HCT116 (cell line): Measurements from ENCODE around the gene KCTD10. TPM values are rescaled to one million over a fixed set of nuclear protein-coding genes. Genes with fewer than 3 reads are reported as not detected.

Experiments used
- ATAC-seq: fragments of 200-7000 bp; cut with Tn5 transposase; 2 replicates; pipeline ENCODE4 v1.9.1; 2020; ENCODE audit warnings: mild to moderate bottlenecking, moderate library complexity
- BruUV-seq: library from RNA; stranded (reverse); fragments of 400-500 nt; replicated peaks from 2 replicates; lab custom pipeline; 2021; lab: Mats Ljungman, UMichigan
- CTCF ChIA-PET: fragments of 300-600 bp; sonication (Branson Sonifier 250); formaldehyde crosslinking; loops from one replicate; lab custom pipeline; 2021; ENCODE audit warnings: antibody characterized with exemption; lab: Charles Lee
- POLR2A ChIA-PET: fragments of 300-600, 350-600 bp; sonication (Branson Sonifier 250); formaldehyde crosslinking; loops from one replicate; lab custom pipeline; 2021; ENCODE audit warnings: antibody characterized with exemption; lab: Charles Lee
- RAD21 ChIA-PET, 2 experiments: fragments of 300-600 bp; sonication (Branson Sonifier 250); formaldehyde crosslinking; loops; one replicate each; lab custom pipeline; 2023; ENCODE audit warnings: low total read pairs in 2 of 2; ENCODE audit not compliant: uncharacterized antibody in 2 of 2, unreplicated experiment in 2 of 2, low non-redundant PET in 1 of 2; lab: Charles Lee
- DNase-seq: peaks from one replicate; pipeline ENCODE4 v3.0.0-alpha.2; 2010; ENCODE audit warnings: low read depth, low spot score
- H2AFZ ChIP-seq: fragments of 200-600 bp; shearing (Covaris generic), sonication (generic); 2 replicates; pipeline ENCODE4 v1.6.1; 2017; ENCODE audit warnings: low read depth, mixed run types, mixed read lengths, antibody characterized with exemption, low read length; ENCODE audit not compliant: poor library complexity, severe bottlenecking
- H3K27ac ChIP-seq: 2 replicates; pipeline ENCODE4 v1.5.1; 2012; ENCODE audit warnings: low read depth, low read length
- H3K27me3 ChIP-seq: fragments of 200-600 bp; sonication (generic); 2 replicates; pipeline ENCODE4 v1.6.1; 2016; ENCODE audit warnings: mixed run types, low read length, mixed read lengths; ENCODE audit not compliant: insufficient read depth
- H3K36me3 ChIP-seq, 2 experiments: fragments of 200-500 bp in 1 of 2; fragments of 200-600 bp in 1 of 2; sonication (Bioruptor generic) in 1 of 2; sonication (generic) in 1 of 2; 2 replicates each; pipeline versions ENCODE4 v1.5.1 to v1.6.1; 2014 to 2016; ENCODE audit warnings: low read length in 2 of 2, inconsistent platforms in 1 of 2, mixed read lengths in 1 of 2, mixed run types in 1 of 2; ENCODE audit not compliant: insufficient read depth in 2 of 2, control insufficient read depth in 1 of 2
- H3K4me1 ChIP-seq, 2 experiments: fragments of 200-600 bp in 1 of 2; sonication (generic) in 1 of 2; 2 replicates each; pipeline versions ENCODE4 v1.5.1 to v1.6.1; 2012 to 2017; ENCODE audit warnings: low read length in 2 of 2, inconsistent platforms in 1 of 2, mild to moderate bottlenecking in 1 of 2, mixed read lengths in 1 of 2, mixed run types in 1 of 2, moderate library complexity in 1 of 2; ENCODE audit not compliant: insufficient read depth in 2 of 2, control insufficient read depth in 1 of 2
- H3K4me2 ChIP-seq: fragments of 200-600 bp; sonication (generic); 2 replicates; pipeline ENCODE4 v1.6.1; 2017; ENCODE audit warnings: mixed run types, low read length, mixed read lengths
- H3K4me3 ChIP-seq, 2 experiments: fragments of 200-600 bp in 1 of 2; sonication (generic) in 1 of 2; replicated peaks in 1 of 2; 2 replicates each; pipeline ENCODE4 v1.5.1; 2011 to 2016; ENCODE audit warnings: low read length in 2 of 2, control low read depth in 1 of 2, low read depth in 1 of 2, mild to moderate bottlenecking in 1 of 2, mixed read lengths in 1 of 2, mixed run types in 1 of 2
- H3K79me2 ChIP-seq: fragments of 200-600 bp; sonication (generic); 2 replicates; pipeline ENCODE4 v1.6.1; 2017; ENCODE audit warnings: mild to moderate bottlenecking, mixed run types, low read length, moderate library complexity, mixed read lengths; ENCODE audit not compliant: insufficient read depth
- H3K9ac ChIP-seq: fragments of 200-600 bp; sonication (generic); 2 replicates; pipeline ENCODE4 v1.6.1; 2016; ENCODE audit warnings: low read length, mixed read lengths
- H3K9me2 ChIP-seq: fragments of 200-600 bp; sonication (generic), shearing (Covaris generic); 2 replicates; pipeline ENCODE4 v1.6.1; 2017; ENCODE audit warnings: mixed run types, mild to moderate bottlenecking, moderate library complexity; ENCODE audit not compliant: insufficient read depth
- H3K9me3 ChIP-seq, 2 experiments: fragments of 200-500 bp in 1 of 2; fragments of 200-600 bp in 1 of 2; sonication (Bioruptor generic) in 1 of 2; sonication (generic) in 1 of 2; 2 replicates each; pipeline ENCODE4 v1.6.1; 2014 to 2017; ENCODE audit warnings: low read length in 2 of 2, mixed read lengths in 2 of 2, inconsistent platforms in 1 of 2, low read depth in 1 of 2, mild to moderate bottlenecking in 1 of 2, mixed run types in 1 of 2, moderate library complexity in 1 of 2; ENCODE audit not compliant: control insufficient read depth in 1 of 2, insufficient read depth in 1 of 2
- H4K20me1 ChIP-seq: fragments of 200-600 bp; sonication (generic), shearing (Covaris generic); 2 replicates; pipeline ENCODE4 v1.6.1; 2017; ENCODE audit warnings: mixed run types, mild to moderate bottlenecking, moderate library complexity; ENCODE audit not compliant: insufficient read depth
- CEBPB ChIP-seq: IDR thresholded peaks from 2 replicates; pipeline ENCODE4 v1.6.1; 2012; ENCODE audit warnings: low read depth
- EZH2 ChIP-seq: fragments of 200-600 bp; sonication (generic); IDR thresholded peaks from 2 replicates; pipeline ENCODE4 v1.6.1; 2017; ENCODE audit warnings: antibody characterized with exemption, mixed run types
- EZH2phosphoT487 ChIP-seq: fragments of 200-600 bp; IDR thresholded peaks from 2 replicates; pipeline ENCODE4 v1.6.1; 2018; ENCODE audit warnings: antibody characterized with exemption, borderline replicate concordance
- FOSL1 ChIP-seq: IDR thresholded peaks from 2 replicates; pipeline ENCODE4 v1.6.1; 2012; ENCODE audit warnings: low read depth
- JUND ChIP-seq: IDR thresholded peaks from 2 replicates; pipeline ENCODE4 v1.6.1; 2012
- POLR2A ChIP-seq: IDR thresholded peaks from 2 replicates; pipeline ENCODE4 v1.7.0; 2011; ENCODE audit warnings: borderline replicate concordance; ENCODE audit not compliant: insufficient read depth, insufficient read length; ENCODE audit errors: extremely low read depth
- SIN3A ChIP-seq: IDR thresholded peaks from 2 replicates; pipeline ENCODE4 v1.6.1; 2012; ENCODE audit warnings: low read depth
- YY1 ChIP-seq: IDR thresholded peaks from 2 replicates; pipeline ENCODE4 v1.6.1; 2011; ENCODE audit warnings: low read length, low read depth, moderate library complexity, mild to moderate bottlenecking; ENCODE audit not compliant: insufficient replicate concordance; ENCODE audit errors: extremely low read depth
- intact Hi-C: fragments of 100-400 bp; cut with micrococcal nuclease; formaldehyde crosslinking; loops from 2 replicates; pipeline ENCODE4 v1.10.0; 2022
- total RNA-seq: library from RNA; stranded (reverse); gene quantifications from one replicate; pipeline ENCODE4 v1.2.1, GENCODE V29; 2021; ENCODE audit not compliant: unreplicated experiment
- TF ChIP-seq, protein P1 (sequence below): IDR thresholded peaks from 2 replicates; pipeline ENCODE4 v1.6.1; 2012
- TF ChIP-seq, protein P2 (sequence below): IDR thresholded peaks from 2 replicates; pipeline ENCODE4 v1.6.1; 2012; ENCODE audit warnings: low read depth

KCTD10 gene
- total RNA-seq, 1 experiment from 2014 or later: 34.7 TPM

- TF ChIP-seq JUND (no peak), CEBPB (no peak), SIN3A (no peak), EZH2phosphoT487 (no peak), YY1 (no peak), EZH2 (no peak), FOSL1 (no peak), POLR2A (no peak)
- TF ChIP-seq, protein P1, sequence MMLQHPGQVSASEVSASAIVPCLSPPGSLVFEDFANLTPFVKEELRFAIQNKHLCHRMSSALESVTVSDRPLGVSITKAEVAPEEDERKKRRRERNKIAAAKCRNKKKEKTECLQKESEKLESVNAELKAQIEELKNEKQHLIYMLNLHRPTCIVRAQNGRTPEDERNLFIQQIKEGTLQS: no peak
- TF ChIP-seq, protein P2, sequence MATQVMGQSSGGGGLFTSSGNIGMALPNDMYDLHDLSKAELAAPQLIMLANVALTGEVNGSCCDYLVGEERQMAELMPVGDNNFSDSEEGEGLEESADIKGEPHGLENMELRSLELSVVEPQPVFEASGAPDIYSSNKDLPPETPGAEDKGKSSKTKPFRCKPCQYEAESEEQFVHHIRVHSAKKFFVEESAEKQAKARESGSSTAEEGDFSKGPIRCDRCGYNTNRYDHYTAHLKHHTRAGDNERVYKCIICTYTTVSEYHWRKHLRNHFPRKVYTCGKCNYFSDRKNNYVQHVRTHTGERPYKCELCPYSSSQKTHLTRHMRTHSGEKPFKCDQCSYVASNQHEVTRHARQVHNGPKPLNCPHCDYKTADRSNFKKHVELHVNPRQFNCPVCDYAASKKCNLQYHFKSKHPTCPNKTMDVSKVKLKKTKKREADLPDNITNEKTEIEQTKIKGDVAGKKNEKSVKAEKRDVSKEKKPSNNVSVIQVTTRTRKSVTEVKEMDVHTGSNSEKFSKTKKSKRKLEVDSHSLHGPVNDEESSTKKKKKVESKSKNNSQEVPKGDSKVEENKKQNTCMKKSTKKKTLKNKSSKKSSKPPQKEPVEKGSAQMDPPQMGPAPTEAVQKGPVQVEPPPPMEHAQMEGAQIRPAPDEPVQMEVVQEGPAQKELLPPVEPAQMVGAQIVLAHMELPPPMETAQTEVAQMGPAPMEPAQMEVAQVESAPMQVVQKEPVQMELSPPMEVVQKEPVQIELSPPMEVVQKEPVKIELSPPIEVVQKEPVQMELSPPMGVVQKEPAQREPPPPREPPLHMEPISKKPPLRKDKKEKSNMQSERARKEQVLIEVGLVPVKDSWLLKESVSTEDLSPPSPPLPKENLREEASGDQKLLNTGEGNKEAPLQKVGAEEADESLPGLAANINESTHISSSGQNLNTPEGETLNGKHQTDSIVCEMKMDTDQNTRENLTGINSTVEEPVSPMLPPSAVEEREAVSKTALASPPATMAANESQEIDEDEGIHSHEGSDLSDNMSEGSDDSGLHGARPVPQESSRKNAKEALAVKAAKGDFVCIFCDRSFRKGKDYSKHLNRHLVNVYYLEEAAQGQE: no peak
- ChIA-PET CTCF (interaction anchor here (1.1 kb wide), 1 partner anchor 33 kb away, joined by 3 read pairs; no protein-coding TSS in a partner anchor), RAD21 (no interaction called here), POLR2A (no interaction called here)
- Histone ChIP-seq H3K9me2 (no peaks in the 10 kb centered on the region), H3K9me3 (no peaks in the 10 kb centered on the region), H3K9ac (no peak overlapping the region), H3K36me3 (peaks cover 12 to 28% of the 10 kb centered on the region in 2 experiments; a peak in 3 of 4 replicates), H4K20me1 (peaks cover 4% of the 10 kb centered on the region; the same call in 1 of the 2 replicates), H3K4me3 (no peak overlapping the region), H2AFZ (no peak overlapping the region), H3K4me2 (peak overlapping the region; percentile 70), H3K27me3 (no peaks in the 10 kb centered on the region), H3K27ac (no peak overlapping the region), H3K79me2 (peaks cover 62% of the 10 kb centered on the region), H3K4me1 (peaks cover 39 to 44% of the 10 kb centered on the region in 2 experiments)
- DNase-seq (no peak), ATAC-seq (no peak)
- intact Hi-C loops: no loop called here
- no TSS peak for BruUV-seq
Observed at GRCh38 chr12:109461049-109461845, 15.9 kb downstream of the KCTD10 start.
